K562 (cell line): ENCODE data around the gene ISY1. TPM values are rescaled to one million over a fixed set of nuclear protein-coding genes. Genes with fewer than 3 reads are reported as not detected.
A peak's percentile ranks its signal among the peaks of the same experiment; 100 is the strongest.

Experiments
- ATF7 ChIP-seq: fragments of 450-650 bp; IDR thresholded peaks from 2 replicates; pipeline ENCODE4 v1.7.1; 2014; ENCODE audit warnings: mild to moderate bottlenecking, moderate library complexity
- CREM ChIP-seq: IDR thresholded peaks from 2 replicates; pipeline ENCODE4 v1.6.1; 2014; ENCODE audit warnings: antibody characterized with exemption, low read depth
- EHMT2 ChIP-seq: fragments of 450-650 bp; IDR thresholded peaks from 2 replicates; pipeline ENCODE4 v1.6.1; 2018; ENCODE audit warnings: antibody characterized with exemption
- GMEB1 ChIP-seq: fragments of 250-450 bp; sonication (Bioruptor Pico); IDR thresholded peaks from 2 replicates; pipeline ENCODE4 v1.4.0; 2020; ENCODE audit warnings: mild to moderate bottlenecking
- MCM3 ChIP-seq: fragments of 450-650 bp; IDR thresholded peaks from 2 replicates; pipeline ENCODE4 v1.6.1; 2016
- POLR2H ChIP-seq: IDR thresholded peaks from 2 replicates; pipeline ENCODE4 v1.6.1; 2016; ENCODE audit warnings: missing genetic modification characterization, low read depth, mild to moderate bottlenecking, control low read depth, missing compliant biosample characterization, moderate library complexity
- RAD51 ChIP-seq: fragments of 450-650 bp; IDR thresholded peaks from 2 replicates; pipeline ENCODE4 v1.7.1; 2016; ENCODE audit warnings: low read depth, mild to moderate bottlenecking, borderline replicate concordance
- SMARCA5 ChIP-seq: fragments of 450-650 bp; IDR thresholded peaks from 2 replicates; pipeline ENCODE4 v1.6.1; 2016
- SRSF7 ChIP-seq: fragments of 200-400 bp; formaldehyde crosslinking; optimal IDR thresholded peaks from 2 replicates; pipeline ENCODE3; 2017; ENCODE audit warnings: mild to moderate bottlenecking, low read depth, low read length
- TBP ChIP-seq: optimal IDR thresholded peaks from 2 replicates; pipeline ENCODE3; 2011; ENCODE audit warnings: low read depth, low read length, improper control_type of control experiment
- TEAD4 ChIP-seq, 2 experiments: sonication (generic) in 1 of 2; formaldehyde crosslinking in 1 of 2; IDR thresholded peaks; 2 replicates each; pipeline versions ENCODE4 v1.6.1 to v1.8.0; 2012 to 2022; ENCODE audit warnings: borderline replicate concordance in 1 of 2, inconsistent platforms in 1 of 2, low read length in 1 of 2, mild to moderate bottlenecking in 1 of 2, missing genetic modification reagents in 1 of 2
- XRCC3 ChIP-seq: fragments of 450-650 bp; IDR thresholded peaks from 2 replicates; pipeline ENCODE4 v1.6.1; 2017; ENCODE audit warnings: mild to moderate bottlenecking, moderate library complexity
- ZNF551 ChIP-seq: fragments of 250-450 bp; sonication (Bioruptor Pico); IDR thresholded peaks from 2 replicates; pipeline ENCODE4 v1.5.0; 2021; ENCODE audit warnings: mild to moderate bottlenecking, moderate library complexity
- ZNF76 ChIP-seq: fragments of 250-450 bp; sonication (Bioruptor Pico); IDR thresholded peaks from 2 replicates; pipeline ENCODE4 v1.4.0; 2020; ENCODE audit warnings: mild to moderate bottlenecking, moderate library complexity, borderline replicate concordance
- ZNF780A ChIP-seq: fragments of 250-450 bp; sonication (Bioruptor Pico); IDR thresholded peaks from 2 replicates; pipeline ENCODE4 v1.5.0; 2021; ENCODE audit warnings: mild to moderate bottlenecking
- polyA plus RNA-seq, 8 experiments: library from polyadenylated mRNA; depleted of rRNA in 4 of 8; stranded (reverse) in 5 of 8; unstranded in 3 of 8; fragments of >200 nt; fragmentation: Nextera tagmentation in 2 of 8; fragmentation: Illumina TruSeq in 1 of 8; extraction: Ambion mirVana in 2 of 8; extraction: Trizol in 1 of 8; gene quantifications; 2 replicates each; pipeline versions ENCODE4 v1.2.1 to v1.2.3, GENCODE V29; 2011 to 2014; ENCODE audit warnings: inconsistent platforms in 1 of 8, missing spikeins in 1 of 8
- total RNA-seq, 7 experiments: library from RNA; depleted of rRNA in 6 of 7; stranded (reverse); fragments of >200 nt in 6 of 7; fragmentation: Illumina TruSeq in 2 of 7; extraction: Trizol in 2 of 7; gene quantifications; 2 replicates each; pipeline versions ENCODE4 v1.2.1 to v1.2.3, GENCODE V29; 2011 to 2021; ENCODE audit warnings: low replicate concordance in 1 of 7

Gene ISY1
- total and polyA plus RNA-seq, 9 of the 15 experiments (the other 6 are each of a cell fraction or from before 2014, with no cell fraction given) = 23.5 to 50.0 (median 32.9) TPM

GRCh38 chr3:129120254-129121004 is 40.4 kb downstream of the ISY1 start (continued):
- TF ChIP-seq XRCC3 (no peak), POLR2H (tag) (peak; percentile 63), TEAD4 (IDR thresholded peaks at IDR 0.05; ENCODE audit: low read length) (0 out of 2 replicates have a peak, but pooled peaks have one; percentile 34), TEAD4 (CRISPR knock-in tag; IDR thresholded peaks at IDR 0.05; ENCODE audit: borderline replicate concordance) (no peak), ZNF76 (CRISPR knock-in tag) (no peak), RAD51 (no peak), ZNF780A (no peak), SMARCA5 (no peak), TBP (no peak), GMEB1 (no peak), SRSF7 (no peak), ATF7 (0 out of 2 replicates have a peak, but pooled peaks have one; percentile 31), MCM3 (no peak), ZNF551 (CRISPR knock-in tag) (no peak), EHMT2 (no peak), CREM (no peak)
